A549 (cell line): Measurements from ENCODE around the gene SLCO4A1.

ENCODE experiments used
- EP300 ChIP-seq, 2 experiments: fragments of >200 bp; sonication (Bioruptor Twin); formaldehyde crosslinking; IDR thresholded peaks; 2 replicates in 1 of 2; 3 replicates in 1 of 2; pipeline ENCODE4 v1.6.1; 2016 to 2017
- NFE2L2 ChIP-seq: fragments of 150-350 bp; conservative IDR thresholded peaks from 2 replicates; pipeline ENCODE4 v1.6.1; 2014; ENCODE audit warnings: low read length
- POLR2AphosphoS2 ChIP-seq: conservative IDR thresholded peaks from 2 replicates; pipeline ENCODE4 v1.6.1; 2012; ENCODE audit warnings: low read length, improper control_type of control experiment, inconsistent platforms
- SMC3 ChIP-seq: fragments of >200 bp; sonication (Bioruptor Twin); formaldehyde crosslinking; IDR thresholded peaks from 3 replicates; pipeline ENCODE4 v1.6.1; 2018; ENCODE audit warnings: inconsistent platforms
- TF ChIP-seq, protein P1 (sequence below): fragments of >200 bp; sonication (Bioruptor Twin); formaldehyde crosslinking; IDR thresholded peaks from 3 replicates; pipeline ENCODE4 v1.5.1; 2016

DNA sequence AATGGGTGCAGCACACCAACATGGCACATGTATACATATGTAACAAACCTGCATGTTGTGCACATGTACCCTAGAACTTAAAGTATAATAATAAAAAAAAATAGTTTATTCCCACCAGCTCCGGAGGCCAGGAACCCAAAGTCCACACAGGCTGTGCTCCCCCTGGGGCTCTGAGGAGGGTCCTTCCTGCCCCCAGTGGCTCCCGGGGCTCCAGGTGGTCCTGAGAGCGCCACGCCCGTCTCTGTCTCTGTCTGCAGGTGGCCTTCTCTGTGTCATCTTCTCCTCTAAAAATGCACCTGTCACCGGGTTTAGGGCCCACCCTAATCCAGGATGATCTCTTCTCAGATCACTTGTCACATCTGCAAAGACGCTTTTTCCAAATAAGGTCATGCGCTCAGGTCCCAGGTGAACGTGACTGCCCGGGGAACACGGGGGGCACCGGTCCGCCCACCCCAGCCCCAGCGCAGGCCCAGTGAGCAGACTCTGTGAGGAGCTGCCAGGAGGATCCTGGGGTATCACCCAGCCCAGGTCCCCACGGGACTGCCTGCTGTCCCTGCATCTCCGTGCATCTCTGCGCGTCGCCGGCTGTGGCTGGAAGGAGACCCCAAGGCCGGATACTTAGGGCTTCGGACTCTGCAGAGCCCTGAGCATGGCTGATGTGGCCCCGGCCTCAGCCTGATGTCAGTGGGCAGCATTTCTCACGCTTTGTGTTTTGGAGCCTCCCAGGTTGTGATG is 11.8 kb downstream of the SLCO4A1 start:
- no peak for TF ChIP-seq SMC3
- no peak for TF ChIP-seq POLR2AphosphoS2
- TF ChIP-seq EP300 (IDR thresholded peaks at IDR 0.05), result no peak
- no peak for TF ChIP-seq NFE2L2
- TF ChIP-seq, protein P1, sequence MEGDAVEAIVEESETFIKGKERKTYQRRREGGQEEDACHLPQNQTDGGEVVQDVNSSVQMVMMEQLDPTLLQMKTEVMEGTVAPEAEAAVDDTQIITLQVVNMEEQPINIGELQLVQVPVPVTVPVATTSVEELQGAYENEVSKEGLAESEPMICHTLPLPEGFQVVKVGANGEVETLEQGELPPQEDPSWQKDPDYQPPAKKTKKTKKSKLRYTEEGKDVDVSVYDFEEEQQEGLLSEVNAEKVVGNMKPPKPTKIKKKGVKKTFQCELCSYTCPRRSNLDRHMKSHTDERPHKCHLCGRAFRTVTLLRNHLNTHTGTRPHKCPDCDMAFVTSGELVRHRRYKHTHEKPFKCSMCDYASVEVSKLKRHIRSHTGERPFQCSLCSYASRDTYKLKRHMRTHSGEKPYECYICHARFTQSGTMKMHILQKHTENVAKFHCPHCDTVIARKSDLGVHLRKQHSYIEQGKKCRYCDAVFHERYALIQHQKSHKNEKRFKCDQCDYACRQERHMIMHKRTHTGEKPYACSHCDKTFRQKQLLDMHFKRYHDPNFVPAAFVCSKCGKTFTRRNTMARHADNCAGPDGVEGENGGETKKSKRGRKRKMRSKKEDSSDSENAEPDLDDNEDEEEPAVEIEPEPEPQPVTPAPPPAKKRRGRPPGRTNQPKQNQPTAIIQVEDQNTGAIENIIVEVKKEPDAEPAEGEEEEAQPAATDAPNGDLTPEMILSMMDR, result no peak
